ENCODE results near the gene SSBP1.
"Not testable (repeated sequence)": the region's sequence is repeated elsewhere in the genome, so short reads cannot be mapped to it uniquely, and the experiment has no call there.

SSBP1 gene

GRCh38 chr7:141744131-141744530, 6.0 kb downstream of the SSBP1 start (continued):
- no peak for TF ChIP-seq ZFP3 (CRISPR knock-in tag; IDR thresholded peaks at IDR 0.05)
- no peak for TF ChIP-seq PATZ1 (CRISPR knock-in tag; IDR thresholded peaks at IDR 0.05; ENCODE audit: borderline replicate concordance)

DNA sequence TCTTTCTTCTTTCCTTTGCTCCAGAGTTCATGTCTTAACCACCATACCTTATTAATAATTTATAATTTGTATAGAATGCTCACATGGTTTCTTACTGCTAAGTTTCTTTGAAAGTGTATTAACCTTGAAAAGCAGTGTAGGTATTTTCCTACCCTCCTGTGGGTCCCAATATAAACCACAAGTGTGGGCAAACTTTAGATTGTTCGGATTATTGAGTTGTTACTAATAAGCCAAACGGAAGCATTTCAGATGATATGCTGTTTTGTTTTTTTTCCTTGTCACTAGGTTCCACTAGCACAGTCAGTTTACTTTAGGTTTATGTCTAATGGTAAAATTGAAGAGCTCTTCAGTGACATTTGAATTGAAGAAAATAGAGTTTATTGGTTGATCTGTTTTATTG, 10.2 kb downstream of the SSBP1 start:
- no peak for TF ChIP-seq ZNF70 (CRISPR knock-in tag; IDR thresholded peaks at IDR 0.05)
- TF ChIP-seq TOX (CRISPR knock-in tag; IDR thresholded peaks at IDR 0.05; ENCODE audit: borderline replicate concordance) = no peak
- no peak for TF ChIP-seq ESRRG (CRISPR knock-in tag; IDR thresholded peaks at IDR 0.05)
- no peak for TF ChIP-seq GLIS3 (CRISPR knock-in tag; IDR thresholded peaks at IDR 0.05)
- no peak for ATAC-seq

DNA sequence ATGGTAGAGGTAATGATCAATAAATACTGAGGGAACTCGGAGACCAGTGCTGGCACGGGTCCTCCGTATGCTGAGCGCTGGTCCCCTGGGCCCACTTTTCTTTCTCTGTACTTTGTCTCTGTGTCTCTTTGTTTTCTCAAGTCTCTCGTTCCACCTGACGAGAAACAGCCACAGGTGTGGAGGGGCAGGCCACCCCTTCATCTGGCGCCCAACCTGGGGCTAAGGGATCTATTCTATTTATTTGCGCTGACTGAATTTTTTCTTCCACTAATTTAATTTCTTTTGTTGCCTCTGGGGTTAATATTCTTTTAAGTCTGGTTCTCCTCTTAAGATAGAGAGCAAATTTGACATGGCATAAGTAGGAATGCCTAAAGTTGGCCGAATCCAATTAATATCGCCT, 13.7 kb downstream of the SSBP1 start:
- not testable (repeated sequence) for ATAC-seq

DNA sequence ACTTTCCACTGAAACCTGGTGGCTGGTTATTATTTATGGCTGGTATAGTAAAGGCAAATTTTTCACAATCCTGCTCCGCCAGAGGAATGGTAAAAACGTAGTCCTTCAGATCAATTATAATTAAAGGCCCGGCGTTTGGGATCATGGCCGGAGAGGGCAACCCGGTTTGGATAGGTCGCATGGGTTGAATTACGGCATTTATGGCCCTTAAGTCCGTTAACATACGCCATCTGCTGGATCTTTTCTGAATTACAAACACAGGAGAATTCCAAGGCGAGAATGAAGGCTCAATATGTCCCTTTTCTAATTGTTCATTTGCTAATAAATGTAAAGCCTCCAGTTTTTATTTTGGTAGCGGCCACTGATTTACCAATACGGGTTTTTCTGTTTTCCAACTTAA, 14.5 kb downstream of the SSBP1 start:
- no peak for ATAC-seq
- no peak for TF ChIP-seq RARB (CRISPR knock-in tag; IDR thresholded peaks at IDR 0.05)

- peak; percentile 55; the same call in 2 of the 3 replicates for ATAC-seq
- TF ChIP-seq CSDC2 (CRISPR knock-in tag; IDR thresholded peaks at IDR 0.05) (no peak), ZNF565 (CRISPR knock-in tag; conservative IDR thresholded peaks at IDR 0.05; ENCODE audit: low read depth) (no peak), ESRRG (CRISPR knock-in tag; IDR thresholded peaks at IDR 0.05) (no peak), ARNTL (CRISPR knock-in tag; IDR thresholded peaks at IDR 0.05; ENCODE audit: borderline replicate concordance, low read depth) (no peak), PPARA (CRISPR knock-in tag; IDR thresholded peaks at IDR 0.05; ENCODE audit: borderline replicate concordance) (no peak), CSRNP3 (CRISPR knock-in tag; IDR thresholded peaks at IDR 0.05) (no peak), OSR1 (CRISPR knock-in tag; IDR thresholded peaks at IDR 0.05) (no peak), BACH2 (CRISPR knock-in tag; IDR thresholded peaks at IDR 0.05; ENCODE audit: borderline replicate concordance) (no peak), ZFP3 (CRISPR knock-in tag; IDR thresholded peaks at IDR 0.05) (no peak), ZC3H10 (CRISPR knock-in tag; IDR thresholded peaks at IDR 0.05) (no peak), ISL1 (CRISPR knock-in tag; IDR thresholded peaks at IDR 0.05) (no peak), ZFP30 (CRISPR knock-in tag; IDR thresholded peaks at IDR 0.05) (no peak), SNAI2 (CRISPR knock-in tag; IDR thresholded peaks at IDR 0.05) (no peak)
- TF ChIP-seq, protein P1, sequence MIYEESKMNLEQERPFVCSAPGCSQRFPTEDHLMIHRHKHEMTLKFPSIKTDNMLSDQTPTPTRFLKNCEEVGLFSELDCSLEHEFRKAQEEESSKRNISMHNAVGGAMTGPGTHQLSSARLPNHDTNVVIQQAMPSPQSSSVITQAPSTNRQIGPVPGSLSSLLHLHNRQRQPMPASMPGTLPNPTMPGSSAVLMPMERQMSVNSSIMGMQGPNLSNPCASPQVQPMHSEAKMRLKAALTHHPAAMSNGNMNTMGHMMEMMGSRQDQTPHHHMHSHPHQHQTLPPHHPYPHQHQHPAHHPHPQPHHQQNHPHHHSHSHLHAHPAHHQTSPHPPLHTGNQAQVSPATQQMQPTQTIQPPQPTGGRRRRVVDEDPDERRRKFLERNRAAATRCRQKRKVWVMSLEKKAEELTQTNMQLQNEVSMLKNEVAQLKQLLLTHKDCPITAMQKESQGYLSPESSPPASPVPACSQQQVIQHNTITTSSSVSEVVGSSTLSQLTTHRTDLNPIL (CRISPR knock-in tag; IDR thresholded peaks at IDR 0.05; ENCODE audit: low read depth) = no peak
- TF ChIP-seq, protein P2, sequence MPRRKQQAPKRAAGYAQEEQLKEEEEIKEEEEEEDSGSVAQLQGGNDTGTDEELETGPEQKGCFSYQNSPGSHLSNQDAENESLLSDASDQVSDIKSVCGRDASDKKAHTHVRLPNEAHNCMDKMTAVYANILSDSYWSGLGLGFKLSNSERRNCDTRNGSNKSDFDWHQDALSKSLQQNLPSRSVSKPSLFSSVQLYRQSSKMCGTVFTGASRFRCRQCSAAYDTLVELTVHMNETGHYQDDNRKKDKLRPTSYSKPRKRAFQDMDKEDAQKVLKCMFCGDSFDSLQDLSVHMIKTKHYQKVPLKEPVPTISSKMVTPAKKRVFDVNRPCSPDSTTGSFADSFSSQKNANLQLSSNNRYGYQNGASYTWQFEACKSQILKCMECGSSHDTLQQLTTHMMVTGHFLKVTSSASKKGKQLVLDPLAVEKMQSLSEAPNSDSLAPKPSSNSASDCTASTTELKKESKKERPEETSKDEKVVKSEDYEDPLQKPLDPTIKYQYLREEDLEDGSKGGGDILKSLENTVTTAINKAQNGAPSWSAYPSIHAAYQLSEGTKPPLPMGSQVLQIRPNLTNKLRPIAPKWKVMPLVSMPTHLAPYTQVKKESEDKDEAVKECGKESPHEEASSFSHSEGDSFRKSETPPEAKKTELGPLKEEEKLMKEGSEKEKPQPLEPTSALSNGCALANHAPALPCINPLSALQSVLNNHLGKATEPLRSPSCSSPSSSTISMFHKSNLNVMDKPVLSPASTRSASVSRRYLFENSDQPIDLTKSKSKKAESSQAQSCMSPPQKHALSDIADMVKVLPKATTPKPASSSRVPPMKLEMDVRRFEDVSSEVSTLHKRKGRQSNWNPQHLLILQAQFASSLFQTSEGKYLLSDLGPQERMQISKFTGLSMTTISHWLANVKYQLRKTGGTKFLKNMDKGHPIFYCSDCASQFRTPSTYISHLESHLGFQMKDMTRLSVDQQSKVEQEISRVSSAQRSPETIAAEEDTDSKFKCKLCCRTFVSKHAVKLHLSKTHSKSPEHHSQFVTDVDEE (CRISPR knock-in tag; IDR thresholded peaks at IDR 0.05) = no peak
These were observed 16.8 kb downstream of the SSBP1 start for GRCh38 chr7:141754939-141755338.

DNA sequence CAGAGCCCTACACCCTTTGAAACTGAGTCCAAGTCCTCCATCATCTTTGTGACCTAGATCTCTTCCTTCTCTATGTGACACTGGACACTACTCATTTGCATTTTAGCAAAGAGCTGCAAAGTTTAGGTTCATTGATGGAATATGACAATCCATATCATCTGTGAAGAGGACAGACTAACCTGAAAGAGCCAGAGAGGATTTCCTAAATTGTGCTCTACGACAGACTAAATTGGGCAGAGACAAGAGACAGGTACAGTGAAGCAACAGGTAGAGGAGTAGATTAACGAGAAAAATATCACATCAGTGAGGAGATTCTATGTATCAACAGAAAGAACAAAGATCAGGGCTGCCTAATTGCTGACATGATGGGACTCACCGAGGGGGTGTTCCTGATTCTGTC, 25.6 kb downstream of the SSBP1 start, which contains the start of gene TAS2R3:
TAS2R3 (plus strand) TSS at position 301 of the 400 bp plus-strand sequence; CDS start at position 363, 62 bp downstream.
- TF ChIP-seq BACH2 (CRISPR knock-in tag; IDR thresholded peaks at IDR 0.05; ENCODE audit: borderline replicate concordance) (no peak), ZNF565 (CRISPR knock-in tag; conservative IDR thresholded peaks at IDR 0.05; ENCODE audit: low read depth) (no peak)
- no peak for ATAC-seq

GRCh38 chr7:141770083-141770583, 32.0 kb downstream of the SSBP1 start:
- ATAC-seq = not testable (repeated sequence)

Data from SK-N-SH treated with all-trans-retinoic acid at 6 μM for 48 hours (cell line).